HG02970 (cell line): ENCODE results near the gene CCDC91.
"Not testable (repeated sequence)": the region's sequence is repeated elsewhere in the genome, so short reads cannot be mapped to it uniquely, and the experiment has no call there.

Source experiments
- ATAC-seq: cut with Tn5 transposase; IDR thresholded peaks from one replicate; pipeline ENCODE4 v1.9.1; 2021; ENCODE audit warnings: mild to moderate bottlenecking, moderate library complexity, moderate number of reproducible peaks; ENCODE audit not compliant: unreplicated experiment, low FRiP score

CCDC91 gene

DNA sequence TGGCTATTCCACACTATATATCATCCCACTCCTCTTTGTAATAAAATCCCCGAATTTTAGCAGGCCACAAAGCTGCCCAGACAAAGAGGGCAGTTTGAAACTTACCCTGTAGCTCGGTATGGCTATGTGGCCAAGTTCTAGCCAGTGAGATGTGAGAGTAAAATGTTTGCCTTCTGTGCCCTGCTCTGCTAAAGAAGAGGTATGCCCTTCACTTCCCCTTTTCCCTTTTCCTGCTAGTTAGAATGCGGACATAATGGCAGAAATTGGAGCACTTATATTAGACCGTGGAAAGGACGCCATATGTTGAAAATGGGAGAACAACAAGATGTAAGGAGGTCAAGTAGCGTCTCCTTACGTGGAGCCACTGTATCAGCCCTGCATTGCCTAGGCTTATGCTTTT is 11.5 kb upstream of the CCDC91 start:
- no peak for ATAC-seq

DNA sequence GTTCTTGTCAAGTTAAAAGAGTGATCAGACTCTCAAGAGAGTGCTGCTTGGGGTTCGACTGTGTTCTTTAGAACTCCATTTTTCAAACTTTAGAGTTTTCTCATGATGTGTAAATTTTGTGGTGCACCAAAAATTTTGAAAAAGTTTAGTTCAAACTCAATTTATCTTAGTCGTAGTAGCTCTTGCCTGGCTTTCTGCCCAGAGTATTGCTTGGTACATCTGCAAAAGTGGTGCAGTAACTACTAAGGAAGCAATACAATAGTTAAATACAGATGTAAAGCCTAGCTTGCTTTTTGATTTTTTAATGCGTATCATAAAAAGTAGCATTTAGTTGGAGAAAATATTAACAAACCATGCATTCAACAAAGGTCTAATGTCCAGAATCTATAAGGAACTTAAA is 9.5 kb upstream of the CCDC91 start:
- no peak for ATAC-seq

DNA sequence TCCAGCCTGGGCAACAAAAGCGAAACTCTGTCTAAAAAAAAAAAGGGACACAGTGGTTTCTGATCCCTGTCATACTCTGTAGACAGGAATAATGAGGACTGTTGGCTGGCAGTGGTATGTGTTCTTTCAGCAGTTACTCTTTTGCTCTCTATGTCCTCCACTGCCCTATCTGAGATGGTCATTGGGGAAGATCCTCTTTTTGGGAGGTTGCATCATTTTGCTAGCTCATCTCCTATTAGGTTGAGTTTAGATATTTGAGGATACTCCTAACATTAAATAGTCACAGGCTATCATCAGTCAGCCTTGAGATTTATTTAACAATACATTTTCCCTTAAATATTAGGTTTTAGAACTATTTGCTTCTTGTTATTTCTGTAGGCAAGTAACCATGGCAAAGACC is 5.9 kb upstream of the CCDC91 start:
- ATAC-seq, result no peak

DNA sequence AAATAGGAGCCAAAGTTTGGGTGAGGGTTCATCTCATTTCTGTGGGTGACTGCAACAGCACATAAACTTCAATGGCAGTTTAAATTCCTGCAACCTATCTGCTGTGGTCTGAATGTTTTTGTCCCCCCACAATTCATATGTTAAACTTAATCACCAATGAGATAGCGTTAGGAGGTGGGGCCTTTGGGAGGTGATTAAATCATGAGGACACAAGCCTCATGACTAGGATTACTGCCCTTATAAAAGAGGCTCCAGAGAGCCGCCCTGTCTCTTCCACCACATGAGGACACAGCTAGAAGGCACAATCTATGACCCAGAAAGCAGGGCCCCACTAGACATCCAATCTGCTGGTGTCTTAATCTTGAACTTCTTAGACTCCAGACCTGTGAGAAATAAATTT is 3.8 kb upstream of the CCDC91 start:
- ATAC-seq, result no peak

DNA sequence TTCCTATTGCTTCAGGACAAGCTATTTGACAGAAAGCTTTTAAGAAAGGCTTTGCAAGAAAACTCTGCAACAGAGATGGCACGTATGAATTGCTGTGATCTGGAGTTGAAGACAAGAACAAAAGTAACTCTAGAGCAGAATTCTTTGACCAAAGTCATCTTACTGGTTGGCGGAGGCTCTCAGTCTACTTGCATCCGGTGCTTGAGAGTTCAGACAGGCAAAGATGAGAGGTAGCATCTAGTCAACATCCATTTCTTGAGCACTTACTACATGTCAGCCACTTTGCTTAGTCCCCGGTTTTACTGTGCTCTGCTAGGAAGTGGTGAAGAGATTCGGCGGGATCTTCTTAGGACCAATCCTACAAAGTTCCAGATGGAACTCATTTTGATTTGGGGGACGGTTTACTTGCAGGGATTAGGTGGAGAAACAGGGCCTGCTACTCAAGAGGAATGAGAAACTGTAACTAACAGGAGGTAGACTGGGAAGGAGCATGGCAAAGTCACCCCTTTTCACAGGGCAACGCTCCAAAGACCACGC is 404 bp upstream of the CCDC91 start:
- ATAC-seq, result no peak

DNA sequence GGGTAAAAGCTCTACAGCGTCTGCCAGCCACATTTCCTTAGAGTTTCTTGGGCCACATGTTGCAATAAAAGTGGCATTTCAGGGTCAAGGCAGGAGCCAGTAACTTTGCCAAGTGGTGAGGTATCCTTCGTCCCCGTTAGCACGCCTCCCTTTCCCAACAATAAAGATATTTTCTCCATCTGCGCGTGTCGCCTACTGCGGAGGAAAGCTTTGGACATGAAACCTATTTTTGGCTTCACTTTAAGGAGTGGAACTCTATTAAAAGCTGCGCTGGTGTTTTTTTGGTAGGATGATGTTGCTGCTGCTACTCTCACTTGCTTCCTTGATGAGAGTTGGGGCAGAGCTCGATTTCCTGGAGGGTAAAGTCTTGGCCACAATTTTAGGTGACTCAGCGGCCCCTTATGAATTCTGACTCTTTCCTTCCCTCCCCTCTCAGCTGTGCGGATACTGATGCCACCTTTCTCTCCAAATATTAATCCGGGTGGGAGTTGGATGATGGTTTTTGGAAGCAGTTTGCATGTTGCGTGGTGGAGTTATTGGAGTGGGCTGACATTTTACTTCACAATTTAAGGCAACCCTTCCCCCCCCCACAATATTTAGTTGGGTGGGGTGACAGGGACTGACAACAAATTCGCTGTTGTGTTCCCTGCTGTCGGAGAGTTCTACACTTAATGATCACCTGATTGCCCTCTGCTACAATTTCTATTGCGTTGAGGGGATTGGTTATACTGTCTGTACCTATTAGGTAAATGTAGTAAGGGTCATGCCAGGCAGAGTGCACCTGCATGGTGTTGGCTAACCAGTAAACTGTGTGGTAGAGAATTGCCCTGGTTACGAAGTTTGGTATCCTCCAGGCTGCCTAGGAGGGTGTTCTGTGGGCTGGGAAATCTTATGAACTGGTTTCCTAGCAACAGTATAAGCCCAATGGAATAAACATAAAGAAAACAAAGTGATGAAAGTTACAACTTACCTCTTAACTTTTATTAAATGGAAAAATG is 1.1 kb downstream of the CCDC91 start:
- ATAC-seq, result peak; percentile 1

DNA sequence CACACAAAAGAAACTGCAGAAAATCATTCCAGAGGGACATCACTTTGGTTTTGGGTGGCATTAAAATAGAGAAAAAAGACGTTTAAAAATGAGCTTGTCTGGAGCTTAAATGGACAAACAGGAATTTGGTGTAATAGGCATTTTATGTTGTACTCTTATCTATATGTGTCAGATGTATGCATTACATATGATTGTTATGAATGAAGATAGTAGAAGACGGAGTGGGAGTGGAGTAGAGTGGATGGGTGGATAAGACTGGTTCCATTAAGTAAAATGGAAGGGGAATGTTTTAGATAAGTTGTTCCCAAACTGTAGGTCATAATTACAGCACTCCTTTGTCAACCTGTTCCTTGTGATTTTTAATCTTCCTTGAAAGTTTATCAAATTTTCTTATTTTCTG is 1.9 kb downstream of the CCDC91 start:
- no peak for ATAC-seq

DNA sequence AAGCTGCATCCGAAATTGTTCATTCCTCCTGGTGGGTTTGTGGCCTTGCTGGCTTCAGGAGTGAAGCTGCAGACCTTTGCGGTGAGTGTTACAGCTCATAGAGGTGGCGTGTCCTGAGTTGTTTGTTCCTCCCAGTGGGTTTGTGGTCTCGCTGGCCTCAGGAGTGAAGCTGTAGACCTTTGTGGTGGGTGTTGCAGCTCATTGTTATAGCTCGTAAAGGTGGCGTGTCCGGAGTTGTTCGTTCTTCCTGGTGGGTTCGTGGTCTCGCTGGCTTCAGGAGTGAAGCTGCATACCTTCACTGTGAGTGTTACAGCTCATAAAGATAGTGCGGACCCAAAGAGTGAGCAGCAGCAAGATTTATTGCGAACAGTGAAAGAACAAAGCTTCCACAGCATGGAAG is 4.4 kb downstream of the CCDC91 start:
- not testable (repeated sequence) for ATAC-seq

DNA sequence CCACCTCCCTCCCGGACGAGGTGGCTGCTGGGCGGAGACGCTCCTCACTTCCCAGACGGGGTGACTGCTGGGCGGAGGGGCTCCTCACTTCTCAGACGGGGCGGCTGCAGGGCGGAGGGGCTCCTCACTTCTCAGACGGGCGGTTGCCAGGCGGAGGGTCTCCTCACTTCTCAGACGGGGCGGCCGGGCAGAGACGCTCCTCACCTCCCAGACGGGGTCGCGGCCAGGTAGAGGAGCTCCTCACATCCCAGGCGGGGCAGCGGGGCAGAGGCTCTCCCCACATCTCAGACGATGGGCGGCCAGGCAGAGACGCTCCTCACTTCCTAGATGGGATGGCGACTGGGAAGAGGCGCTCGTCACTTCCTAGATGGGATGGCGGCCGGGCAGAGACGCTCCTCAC is 10.9 kb downstream of the CCDC91 start:
- ATAC-seq, result not testable (repeated sequence)

DNA sequence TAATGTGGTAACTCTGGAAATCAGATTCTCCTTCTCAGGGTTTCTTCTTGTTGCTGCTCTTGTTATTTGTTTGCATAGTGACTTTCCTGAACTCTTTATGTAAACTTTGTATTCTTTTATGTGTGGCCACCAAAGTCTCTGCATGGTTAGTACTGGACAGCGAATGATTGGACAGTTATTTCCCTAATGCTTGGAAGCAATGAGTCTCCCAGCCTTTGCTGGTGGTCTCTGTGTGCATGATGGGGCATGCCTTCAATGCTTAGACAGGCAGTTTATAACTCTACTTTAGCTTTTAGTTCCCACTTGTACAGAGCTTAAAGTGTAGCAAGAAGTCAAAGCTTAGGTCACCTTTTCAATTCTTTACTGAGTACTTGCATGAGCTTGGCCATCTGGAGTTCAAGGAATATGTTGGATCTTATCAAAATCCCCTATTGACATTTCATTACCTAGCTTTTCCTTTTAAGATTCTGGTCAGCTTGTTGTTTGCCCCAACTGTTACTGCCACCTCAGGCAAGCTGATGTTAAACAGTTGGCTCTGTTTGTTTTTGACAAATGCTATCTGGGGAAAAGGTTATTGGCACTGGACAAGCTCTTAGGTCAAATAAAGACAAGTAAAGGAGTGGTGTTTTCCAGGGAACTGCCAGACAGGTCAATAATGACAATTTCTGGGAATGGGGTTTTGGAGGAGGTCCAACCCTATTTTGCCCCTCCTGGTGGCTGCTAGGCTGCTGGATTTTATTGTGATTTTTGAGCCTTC is 12.3 kb downstream of the CCDC91 start:
- no peak for ATAC-seq

DNA sequence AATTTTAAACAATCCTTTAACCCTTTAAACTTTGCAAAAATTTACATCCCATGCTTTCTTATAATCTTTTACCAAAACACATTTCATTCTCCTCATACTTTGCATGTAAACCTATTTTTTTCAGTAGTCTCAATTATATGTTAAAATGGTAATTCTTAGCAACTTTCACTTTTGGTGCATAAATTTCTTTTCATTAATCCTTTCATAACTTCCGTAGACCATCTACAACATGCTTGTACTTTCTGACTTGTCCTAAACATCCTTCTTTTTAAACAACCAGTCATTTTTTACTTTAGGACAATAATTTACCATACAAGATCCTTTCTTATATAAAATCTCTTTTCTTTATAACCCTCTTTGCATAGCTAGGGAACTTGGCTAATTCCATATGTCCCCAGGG is 19.5 kb downstream of the CCDC91 start:
- ATAC-seq, result no peak

DNA sequence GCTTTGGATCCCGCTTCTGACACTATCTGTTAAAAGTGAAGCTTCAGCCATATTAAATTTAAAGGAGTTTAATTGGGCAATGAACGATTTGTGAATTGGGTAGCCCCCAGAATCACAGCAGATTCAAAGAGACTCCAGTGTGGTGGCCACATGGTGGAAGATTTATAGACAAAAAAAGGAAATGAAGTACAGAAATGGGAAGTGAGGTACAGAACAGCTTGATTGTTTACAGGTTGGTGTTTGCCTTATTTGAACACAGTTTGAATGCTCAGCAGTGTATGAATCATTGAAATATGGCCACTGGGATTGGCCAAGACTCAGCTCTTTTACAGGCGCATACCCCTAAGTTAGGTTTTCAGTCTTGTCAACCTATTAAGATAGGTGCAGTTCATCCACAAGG is 21.9 kb downstream of the CCDC91 start:
- ATAC-seq, result no peak

DNA sequence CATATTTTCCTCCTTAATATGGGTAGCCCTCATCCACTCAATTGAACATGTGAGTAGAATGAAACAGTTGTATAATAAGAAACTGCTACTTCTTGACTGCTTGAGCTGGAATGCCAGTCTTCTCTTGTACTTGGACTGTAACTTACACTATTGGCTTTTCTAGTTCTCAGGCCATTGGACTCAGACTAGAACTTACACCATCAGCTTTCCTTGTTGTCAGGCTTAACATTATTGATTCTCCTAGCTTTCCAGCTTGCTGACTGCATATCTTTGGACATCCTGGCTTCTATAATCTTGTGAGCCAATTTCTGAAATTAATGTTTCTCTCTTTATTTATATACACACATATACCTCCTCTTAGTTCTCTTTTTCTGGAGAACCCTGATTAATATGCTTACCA is 24.8 kb downstream of the CCDC91 start:
- ATAC-seq, result no peak

DNA sequence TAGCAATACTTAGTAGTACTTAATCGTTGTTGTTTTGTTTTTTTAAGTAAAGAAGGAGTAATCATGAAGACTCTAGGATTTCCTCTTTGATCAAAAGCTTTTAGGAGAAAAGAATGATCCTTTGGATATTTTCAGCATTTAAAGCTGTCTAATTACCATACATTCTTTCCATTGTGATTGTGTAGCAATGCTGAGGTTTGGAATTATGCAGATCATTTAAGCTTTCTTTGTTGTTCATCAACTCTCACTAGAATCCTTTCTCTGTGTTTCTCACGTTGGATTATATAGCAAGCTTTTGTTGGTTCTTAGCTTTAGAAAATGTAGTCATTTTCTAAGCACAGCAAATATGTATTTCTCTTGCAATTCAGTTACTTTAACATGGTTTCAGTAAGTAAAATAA is 25.8 kb downstream of the CCDC91 start:
- no peak for ATAC-seq

DNA sequence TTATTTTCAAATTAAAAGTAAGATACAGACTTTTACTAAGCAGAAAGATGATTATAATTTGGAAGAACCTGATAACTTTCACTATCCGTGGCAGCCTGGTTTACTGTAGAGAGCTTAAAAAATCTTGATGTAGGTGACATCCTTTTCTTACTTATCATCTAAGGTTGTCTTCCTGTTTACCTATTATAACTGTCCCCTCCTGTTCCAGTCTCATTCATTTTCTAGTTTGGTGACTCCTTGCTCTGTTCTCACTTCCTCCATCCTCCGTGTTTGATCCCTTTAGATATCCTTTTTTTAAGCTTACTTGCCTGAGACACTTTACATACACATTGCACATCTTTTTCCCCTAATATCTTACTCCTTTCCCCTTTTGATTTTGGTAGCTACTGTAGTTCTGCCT is 27.5 kb downstream of the CCDC91 start:
- no peak for ATAC-seq

DNA sequence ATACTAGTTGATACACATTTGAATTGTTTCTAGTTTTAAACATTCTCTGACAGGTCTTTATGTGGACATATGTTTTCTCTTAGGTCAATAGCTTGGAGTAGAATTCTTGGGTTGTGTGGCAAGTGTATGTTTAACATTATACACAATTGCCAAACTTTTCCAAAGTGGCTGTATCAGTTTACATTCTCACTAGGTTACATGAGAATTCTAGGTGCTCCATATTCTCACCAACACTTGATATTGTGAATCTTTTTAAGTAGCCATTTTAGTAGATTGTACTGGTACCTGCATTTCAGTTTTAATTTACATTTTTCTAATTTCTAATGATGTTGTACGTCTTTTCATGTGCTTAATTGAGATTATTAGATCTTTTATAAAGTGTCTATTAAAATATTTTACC is 28.6 kb downstream of the CCDC91 start:
- no peak for ATAC-seq

DNA sequence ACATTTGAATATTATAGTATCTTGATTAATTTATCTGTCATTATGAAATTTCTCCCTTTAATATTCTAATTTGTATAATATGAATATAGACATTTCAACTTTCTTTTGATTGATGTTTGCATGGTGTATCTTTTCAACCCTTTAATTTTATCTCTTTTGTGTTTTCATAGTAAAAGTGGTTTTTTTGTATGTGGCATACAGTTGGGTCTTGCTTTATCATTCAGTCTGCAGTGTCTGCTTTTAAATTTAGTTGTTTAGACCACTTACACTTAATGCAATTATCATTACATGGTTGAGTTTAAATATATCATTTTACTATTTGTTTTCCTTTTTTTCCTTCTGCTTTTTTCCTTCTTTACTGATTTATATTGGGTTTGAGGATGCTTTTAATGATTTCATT is 29.6 kb downstream of the CCDC91 start:
- ATAC-seq, result no peak

DNA sequence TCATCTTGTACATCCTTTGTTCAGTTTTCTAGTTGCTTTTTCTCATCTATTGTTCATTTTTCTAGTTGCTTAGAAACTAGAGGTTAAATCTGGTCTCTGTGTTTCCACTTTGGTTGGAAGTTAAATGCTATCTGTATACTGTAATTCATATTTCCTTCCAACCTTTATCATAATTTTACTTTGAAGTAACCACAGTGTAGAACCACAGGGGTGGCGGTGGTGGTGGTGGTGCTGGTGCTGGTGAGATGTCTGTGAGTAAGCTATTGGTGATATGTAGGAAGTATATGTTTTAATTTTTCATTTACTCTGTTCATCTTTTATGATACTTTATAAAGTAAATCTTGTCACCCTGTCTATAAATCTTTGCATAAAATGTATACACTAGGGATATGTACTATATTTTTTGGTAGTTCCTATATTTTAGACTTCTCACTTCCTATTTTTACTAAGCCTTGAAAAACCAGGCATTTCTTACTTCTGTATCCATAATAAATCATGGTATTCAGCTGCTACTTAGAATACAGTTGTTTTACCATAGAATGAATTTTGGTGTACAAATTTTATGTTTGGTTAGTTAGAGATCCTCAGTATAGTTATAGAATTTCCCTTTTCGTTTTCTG is 31.9 kb downstream of the CCDC91 start:
- ATAC-seq, result no peak

DNA sequence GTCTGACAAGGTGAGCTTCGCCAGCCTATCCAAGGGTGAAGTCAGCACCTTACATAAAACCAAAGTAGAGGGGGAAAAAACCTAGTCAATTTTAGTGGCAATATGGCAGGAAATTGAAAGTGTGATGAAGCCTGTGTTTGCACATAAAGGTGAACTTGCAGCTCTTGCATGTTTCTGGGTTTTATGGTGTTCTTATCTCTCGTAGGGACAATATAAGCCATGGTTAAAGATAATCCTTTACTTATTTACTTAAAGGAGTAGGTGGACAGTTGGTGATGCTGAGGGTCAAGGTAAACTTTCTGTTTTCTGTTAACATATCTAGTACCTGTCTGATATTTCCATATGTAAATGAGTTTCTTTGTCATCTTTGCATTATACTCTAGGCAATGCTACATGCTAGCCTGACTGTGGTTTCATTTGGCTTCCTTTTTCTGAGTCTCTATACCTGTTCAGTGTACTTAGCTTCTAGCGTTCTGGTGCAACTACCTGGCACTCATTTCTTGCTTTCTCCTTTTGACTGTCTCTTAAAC is 32.8 kb downstream of the CCDC91 start:
- ATAC-seq, result peak; percentile 86

DNA sequence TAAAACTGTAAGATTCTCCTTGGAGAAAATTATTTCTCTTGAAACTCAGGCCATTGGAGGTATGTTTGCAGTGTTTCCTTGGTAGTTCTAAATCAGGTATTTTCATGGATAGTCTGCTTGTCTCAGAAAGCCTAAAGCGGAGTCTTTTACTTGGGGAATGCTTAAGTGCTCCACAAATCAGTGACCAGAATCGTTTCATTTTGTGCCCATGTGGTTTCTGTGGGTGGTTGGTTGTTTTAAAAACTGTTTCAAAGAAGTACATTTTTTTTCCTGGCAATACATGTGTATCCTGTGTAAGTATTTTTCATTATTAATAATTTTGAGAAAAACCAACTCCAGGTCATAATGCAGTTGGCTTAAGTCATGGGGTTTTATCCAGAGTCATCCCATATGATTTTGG is 33.6 kb downstream of the CCDC91 start:
- no peak for ATAC-seq

DNA sequence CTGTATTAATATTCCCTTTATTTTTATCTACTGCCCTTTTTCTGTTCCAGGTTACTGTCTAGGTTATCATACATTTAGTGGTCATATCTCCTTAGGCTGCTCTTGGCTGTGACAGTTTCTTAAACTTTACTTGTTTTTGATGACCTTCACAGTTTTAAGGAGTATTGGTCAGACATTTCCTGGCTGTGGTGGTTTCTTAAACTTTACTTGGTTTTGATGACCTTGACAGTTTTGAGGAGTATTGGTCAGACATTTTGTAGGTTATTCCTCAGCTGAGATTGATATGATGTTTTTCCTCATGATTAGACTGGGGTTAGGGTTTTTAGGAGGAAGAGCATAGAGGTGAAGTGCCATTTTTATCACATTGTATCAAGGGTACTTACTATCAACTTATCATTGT is 36.4 kb downstream of the CCDC91 start:
- ATAC-seq, result no peak
